ENCODE results near the gene FOXO1. TPM values are rescaled to one million over a fixed set of nuclear protein-coding genes. Genes with fewer than 3 reads are reported as not detected.

The FOXO1 gene
- total RNA-seq, 1 donor from 2014 or later = 10.4 TPM

DNA sequence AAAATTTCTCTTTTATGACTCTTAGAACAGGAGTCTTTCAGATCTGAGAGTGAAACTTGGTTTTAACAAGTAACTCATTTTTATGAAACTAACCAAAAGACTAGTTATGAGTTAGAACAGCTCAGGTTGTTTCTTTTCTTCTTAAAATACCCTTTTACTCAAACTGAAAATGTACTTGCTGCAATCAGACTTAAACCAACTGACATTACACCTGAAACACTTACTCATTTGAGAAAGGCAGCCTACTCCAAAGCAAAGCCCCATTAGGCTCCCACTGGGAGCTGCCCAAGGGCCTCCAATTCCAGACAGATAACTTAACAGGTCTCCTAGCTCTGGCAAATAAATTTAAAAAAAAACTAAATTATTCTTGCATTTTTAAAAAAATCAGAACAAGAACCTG, 3.6 kb downstream of the FOXO1 start:
- FAIRE-seq = no peak
- Mint-ChIP-seq H3K9me3 (ENCODE audit: unreplicated experiment) (no peaks in the 10 kb centered on the region), H3K27ac (ENCODE audit: unreplicated experiment) (no peak overlapping the region), H3K4me1 (ENCODE audit: low read depth, unreplicated experiment) (peaks cover 32% of the 10 kb centered on the region), H3K4me3 (ENCODE audit: unreplicated experiment) (peak overlapping the region; percentile 96), H3K36me3 (ENCODE audit: low read depth, unreplicated experiment) (no peaks in the 10 kb centered on the region), H3K27me3 (ENCODE audit: low read depth, unreplicated experiment) (no peaks in the 10 kb centered on the region)
- Histone ChIP-seq H3K4me3 (ENCODE audit: insufficient read depth, low read depth, low read length) (no peak overlapping the region), H3K79me2 (ENCODE audit: insufficient read depth, low read length) (peaks cover 36% of the 10 kb centered on the region), H3K4me1 (ENCODE audit: insufficient read depth, low read length) (peaks cover 27% of the 10 kb centered on the region), H3K9ac (ENCODE audit: low read length) (no peak overlapping the region), H3K4me2 (ENCODE audit: low read length) (no peak overlapping the region), H3K27ac (ENCODE audit: low read depth, low read length) (no peak overlapping the region), H3K36me3 (ENCODE audit: insufficient read depth, low read length) (no peaks in the 10 kb centered on the region), H3K27me3 (ENCODE audit: insufficient read depth, low read length) (no peaks in the 10 kb centered on the region), H2AFZ (ENCODE audit: low read depth, low read length) (no peak overlapping the region), H3K9me3 (ENCODE audit: insufficient read depth, low read depth, low read length) (no peaks in the 10 kb centered on the region), H4K20me1 (ENCODE audit: insufficient read depth, low read length) (peaks cover 27% of the 10 kb centered on the region)
- DNase-seq (ENCODE audit: low read depth) = no peak
- no peak for TF ChIP-seq EZH2 (IDR thresholded peaks at IDR 0.05; ENCODE audit: insufficient read depth, low read length)
- TF ChIP-seq, protein P1, sequence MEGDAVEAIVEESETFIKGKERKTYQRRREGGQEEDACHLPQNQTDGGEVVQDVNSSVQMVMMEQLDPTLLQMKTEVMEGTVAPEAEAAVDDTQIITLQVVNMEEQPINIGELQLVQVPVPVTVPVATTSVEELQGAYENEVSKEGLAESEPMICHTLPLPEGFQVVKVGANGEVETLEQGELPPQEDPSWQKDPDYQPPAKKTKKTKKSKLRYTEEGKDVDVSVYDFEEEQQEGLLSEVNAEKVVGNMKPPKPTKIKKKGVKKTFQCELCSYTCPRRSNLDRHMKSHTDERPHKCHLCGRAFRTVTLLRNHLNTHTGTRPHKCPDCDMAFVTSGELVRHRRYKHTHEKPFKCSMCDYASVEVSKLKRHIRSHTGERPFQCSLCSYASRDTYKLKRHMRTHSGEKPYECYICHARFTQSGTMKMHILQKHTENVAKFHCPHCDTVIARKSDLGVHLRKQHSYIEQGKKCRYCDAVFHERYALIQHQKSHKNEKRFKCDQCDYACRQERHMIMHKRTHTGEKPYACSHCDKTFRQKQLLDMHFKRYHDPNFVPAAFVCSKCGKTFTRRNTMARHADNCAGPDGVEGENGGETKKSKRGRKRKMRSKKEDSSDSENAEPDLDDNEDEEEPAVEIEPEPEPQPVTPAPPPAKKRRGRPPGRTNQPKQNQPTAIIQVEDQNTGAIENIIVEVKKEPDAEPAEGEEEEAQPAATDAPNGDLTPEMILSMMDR (IDR thresholded peaks at IDR 0.05; ENCODE audit: insufficient read depth, low read depth, low read length) = no peak

DNA sequence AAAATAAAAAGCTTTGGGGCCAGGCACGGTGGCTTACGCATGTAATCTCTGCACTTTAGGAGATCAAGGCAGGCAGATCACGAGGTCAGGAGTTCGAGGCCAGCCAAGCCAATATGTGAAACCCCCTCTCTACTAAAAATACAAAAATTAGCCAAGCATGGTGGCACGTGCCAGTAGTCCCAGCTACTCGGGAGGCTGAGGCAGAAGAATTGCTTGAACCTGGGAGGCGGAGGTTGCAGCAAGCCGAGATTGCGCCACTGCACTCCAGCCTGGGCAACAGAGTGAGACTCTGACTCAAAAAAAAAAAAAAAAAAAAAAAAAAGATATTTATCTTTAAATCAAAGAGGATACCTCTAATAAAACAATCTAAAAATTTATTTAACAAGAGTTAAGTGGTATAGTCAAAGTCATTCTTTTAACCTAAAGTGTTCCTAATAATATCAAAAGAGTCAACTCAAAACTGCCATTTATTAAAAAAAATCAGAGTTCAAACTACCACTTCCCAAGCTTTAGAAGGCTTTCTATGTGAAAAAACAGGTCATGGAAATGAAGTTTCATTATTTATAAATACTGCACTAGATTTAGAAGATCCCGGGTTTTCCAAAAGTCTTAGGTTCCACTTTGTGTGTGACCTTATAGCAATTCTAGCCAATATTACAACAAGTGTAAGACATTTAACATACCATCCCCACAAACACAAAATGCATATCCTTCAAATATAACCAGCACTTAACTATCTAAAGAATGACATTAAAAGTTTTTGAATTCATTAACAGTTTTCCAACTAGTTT, 4.4 kb downstream of the FOXO1 start:
- peaks cover 32% of the 10 kb centered on the region for H3K4me1 Mint-ChIP-seq (ENCODE audit: low read depth, unreplicated experiment)
- peaks cover 39% of the 10 kb centered on the region for H3K79me2 ChIP-seq (ENCODE audit: insufficient read depth, low read length)

More for the DNA sequence above, 4.4 kb downstream of the FOXO1 start:
- no peak overlapping the region for H3K9ac ChIP-seq (ENCODE audit: low read length)
- H3K36me3 Mint-ChIP-seq (ENCODE audit: low read depth, unreplicated experiment) = no peaks in the 10 kb centered on the region
- H3K27ac Mint-ChIP-seq (ENCODE audit: unreplicated experiment) = peak overlapping the region; percentile 77
- H3K36me3 ChIP-seq (ENCODE audit: insufficient read depth, low read length) = no peaks in the 10 kb centered on the region
- H3K27me3 ChIP-seq (ENCODE audit: insufficient read depth, low read length) = no peaks in the 10 kb centered on the region
- TF ChIP-seq, protein P1 (IDR thresholded peaks at IDR 0.05; ENCODE audit: insufficient read depth, low read depth, low read length) = no peak
- no peak for TF ChIP-seq EZH2 (IDR thresholded peaks at IDR 0.05; ENCODE audit: insufficient read depth, low read length)
- FAIRE-seq (no peak), DNase-seq (ENCODE audit: low read depth) (no peak)
- H3K4me3 Mint-ChIP-seq (ENCODE audit: unreplicated experiment) = peak overlapping the region; percentile 9
- no peaks in the 10 kb centered on the region for H3K9me3 Mint-ChIP-seq (ENCODE audit: unreplicated experiment)
- H4K20me1 ChIP-seq (ENCODE audit: insufficient read depth, low read length) = peaks cover 27% of the 10 kb centered on the region
- H3K4me1 ChIP-seq (ENCODE audit: insufficient read depth, low read length) = peaks cover 23% of the 10 kb centered on the region
- no peak overlapping the region for H3K4me3 ChIP-seq (ENCODE audit: insufficient read depth, low read depth, low read length)
- H2AFZ ChIP-seq (ENCODE audit: low read depth, low read length) = no peak overlapping the region
- no peak overlapping the region for H3K4me2 ChIP-seq (ENCODE audit: low read length)
- H3K9me3 ChIP-seq (ENCODE audit: insufficient read depth, low read depth, low read length) = no peaks in the 10 kb centered on the region
- no peaks in the 10 kb centered on the region for H3K27me3 Mint-ChIP-seq (ENCODE audit: low read depth, unreplicated experiment)
- no peak overlapping the region for H3K27ac ChIP-seq (ENCODE audit: low read depth, low read length)

Measured in astrocyte (in vitro differentiated cells and primary cell).